HG03066 (cell line): Measurements from ENCODE around the gene GPAT3.

Experiments
- ATAC-seq: cut with Tn5 transposase; IDR thresholded peaks from one replicate; pipeline ENCODE4 v1.9.1; 2021; ENCODE audit warnings: low read depth; ENCODE audit not compliant: unreplicated experiment

The GPAT3 gene

GRCh38 chr4:83631066-83631465 lies 95.2 kb downstream of the GPAT3 start:
- no peak for ATAC-seq

GRCh38 chr4:83636930-83637329 lies 101.0 kb downstream of the GPAT3 start:
- no peak for ATAC-seq

- ATAC-seq = peak; percentile 49
Measured at GRCh38 chr4:83639849-83640493, 104.1 kb downstream of the GPAT3 start.

- no peak for ATAC-seq
Measured at GRCh38 chr4:83643036-83643435, 107.1 kb downstream of the GPAT3 start.

GRCh38 chr4:83644677-83645659 lies 109.1 kb downstream of the GPAT3 start:
- peak; percentile 80 for ATAC-seq

- ATAC-seq = no peak
Measured at GRCh38 chr4:83646538-83647239, 110.8 kb downstream of the GPAT3 start.

- no peak for ATAC-seq
Measured at GRCh38 chr4:83651846-83652245, 115.9 kb downstream of the GPAT3 start.
